T47D (cell line): ENCODE results near the gene ZNF33A.
"Not testable (repeated sequence)": the region's sequence is repeated elsewhere in the genome, so short reads cannot be mapped to it uniquely, and the experiment has no call there.

Experiments
- DNase-seq, 2 experiments: peaks; one replicate each; pipeline versions ENCODE4 v3.0.0 to v3.0.0-alpha.2; 2011 to 2012; ENCODE audit warnings: low read depth in 1 of 2, low spot score in 1 of 2
- JUND ChIP-seq: IDR thresholded peaks from 2 replicates; pipeline ENCODE4 v1.6.1; 2012; ENCODE audit warnings: low read depth
- in situ Hi-C: cut with HindIII; loops from 2 replicates; pipeline ENCODE4 v1.10.0; 2016; ENCODE audit warnings: low sequenced_read_pairs, low pct_unique_long_range_greater_than_20kb

Gene ZNF33A

GRCh38 chr10:38007991-38008390, 2.5 kb upstream of the ZNF33A start:
- no peak for DNase-seq
- in situ Hi-C loops: no loop called here
- no peak for TF ChIP-seq JUND

DNA sequence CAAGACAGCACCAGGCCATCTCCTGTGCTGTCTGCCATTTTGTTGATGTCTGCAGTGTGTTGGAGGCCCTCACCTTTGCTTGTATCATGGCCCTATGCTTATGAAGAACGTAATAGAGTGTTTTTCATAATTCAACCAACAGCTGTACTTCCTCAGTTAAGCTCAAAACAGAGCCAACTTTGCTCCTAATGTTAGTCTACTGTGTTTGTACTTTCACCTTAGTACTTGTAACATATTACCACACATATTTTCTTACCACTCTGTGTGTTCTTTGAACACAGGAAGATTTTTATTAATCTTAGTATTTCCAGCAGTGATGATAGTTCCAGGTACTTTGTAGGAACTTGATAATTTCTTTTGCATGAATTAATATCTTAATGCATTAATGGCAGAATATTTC, 5.9 kb downstream of the ZNF33A start:
- no peak for DNase-seq
- in situ Hi-C loops: no loop called here
- TF ChIP-seq JUND: no peak

- in situ Hi-C loops, DNase-seq: not testable (repeated sequence)
These were observed 8.6 kb downstream of the ZNF33A start for GRCh38 chr10:38019124-38019523.

DNA sequence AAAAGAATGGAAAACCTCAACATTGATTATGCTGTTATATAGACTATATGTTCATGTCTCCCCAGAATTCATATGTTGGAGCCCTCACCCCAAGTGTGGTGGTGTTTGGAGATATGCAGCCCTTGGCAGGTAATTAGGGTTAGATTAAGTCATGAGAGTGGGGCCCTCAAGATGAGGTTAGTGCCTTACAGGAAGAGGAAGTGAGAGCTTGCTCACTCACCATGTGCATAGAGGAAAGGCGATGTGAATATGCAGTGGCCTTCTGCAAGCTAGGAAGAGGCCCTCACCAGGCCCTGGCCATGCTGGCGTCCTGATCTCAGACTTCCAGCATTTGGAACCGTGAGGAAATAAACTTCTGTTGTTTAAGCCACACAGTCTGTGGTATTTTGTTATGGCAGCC, 14.8 kb downstream of the ZNF33A start:
- no peak for DNase-seq
- TF ChIP-seq JUND: no peak
- in situ Hi-C loops: no loop called here

DNA sequence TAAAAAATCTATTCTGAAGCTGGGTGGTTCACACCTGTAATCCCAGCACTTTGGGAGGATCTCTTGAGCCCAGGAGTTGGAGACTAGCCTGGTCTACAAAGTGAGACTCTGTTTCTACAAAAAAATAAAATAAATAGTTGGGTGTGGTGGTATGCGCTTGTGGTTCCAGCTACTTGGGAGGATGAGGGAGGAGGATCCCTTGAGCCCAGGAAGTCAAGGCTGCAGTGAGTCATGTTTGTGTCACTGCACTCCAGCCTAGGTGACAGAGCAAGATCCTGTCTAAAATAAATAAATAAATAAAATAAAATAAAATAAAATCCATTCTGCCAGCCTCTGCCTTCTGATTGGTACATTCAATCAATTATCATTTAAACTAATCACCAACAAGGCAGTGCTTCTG, 17.5 kb downstream of the ZNF33A start:
- in situ Hi-C loops: no loop called here
- TF ChIP-seq JUND: no peak
- no peak for DNase-seq

- in situ Hi-C loops: no loop called here
- no peak for TF ChIP-seq JUND
- no peak for DNase-seq
These were observed 22.4 kb downstream of the ZNF33A start for GRCh38 chr10:38032886-38033285.

DNA sequence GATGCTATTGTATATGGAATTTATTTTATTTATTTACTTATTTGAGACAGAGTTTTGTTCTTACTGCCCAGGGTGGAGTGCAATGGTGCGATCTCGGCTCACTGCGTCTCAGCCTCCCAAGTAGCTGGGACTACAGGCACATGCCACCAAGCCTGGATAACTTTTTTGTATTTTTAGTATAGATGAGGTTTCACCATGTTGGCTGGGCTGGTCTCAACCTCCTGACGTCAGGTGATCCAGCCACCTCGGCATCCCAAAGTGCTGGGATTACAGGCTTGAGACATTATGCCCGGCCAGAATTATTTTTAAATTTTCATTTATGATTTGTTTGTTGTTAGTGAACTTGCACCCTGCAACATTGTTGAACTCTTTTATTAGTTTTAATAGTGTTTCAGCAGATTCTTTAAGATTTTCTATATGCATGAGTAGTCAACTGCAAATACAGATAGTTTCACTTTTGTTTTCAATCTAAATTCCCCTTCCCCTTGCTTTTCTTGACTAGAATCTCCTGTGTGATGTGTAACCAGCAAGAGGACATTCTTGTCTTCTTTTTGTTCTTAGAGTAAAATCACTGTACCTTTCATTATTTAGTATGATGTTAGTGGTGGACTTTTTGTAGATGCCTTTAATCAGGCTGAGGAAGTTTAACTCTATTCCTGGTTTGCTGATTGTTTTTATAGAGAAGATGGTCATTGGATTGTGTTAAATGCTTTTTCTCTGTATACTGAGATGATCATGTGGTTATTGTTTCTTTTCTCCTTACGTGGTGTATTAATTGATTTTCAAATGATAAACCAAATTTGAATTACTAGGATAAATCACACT, 27.8 kb downstream of the ZNF33A start:
- TF ChIP-seq JUND: no peak
- in situ Hi-C loops: no loop called here
- DNase-seq: no peak

DNA sequence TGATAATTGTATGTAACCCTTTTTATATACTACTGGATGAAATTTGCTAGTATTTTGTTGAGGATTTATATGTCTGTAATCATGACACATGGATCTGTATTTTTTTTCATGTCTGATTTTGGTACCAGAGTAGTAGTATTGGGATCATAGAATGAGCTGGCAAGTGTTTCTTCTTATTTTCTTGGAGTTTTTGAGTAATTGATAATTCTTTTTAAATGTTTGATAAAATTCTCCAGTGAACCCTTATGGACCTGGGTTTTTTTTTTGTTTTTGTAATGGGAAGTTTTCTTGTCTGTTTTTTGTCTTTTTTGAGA, 28.4 kb downstream of the ZNF33A start:
- no peak for TF ChIP-seq JUND
- in situ Hi-C loops: no loop called here
- no peak for DNase-seq

DNA sequence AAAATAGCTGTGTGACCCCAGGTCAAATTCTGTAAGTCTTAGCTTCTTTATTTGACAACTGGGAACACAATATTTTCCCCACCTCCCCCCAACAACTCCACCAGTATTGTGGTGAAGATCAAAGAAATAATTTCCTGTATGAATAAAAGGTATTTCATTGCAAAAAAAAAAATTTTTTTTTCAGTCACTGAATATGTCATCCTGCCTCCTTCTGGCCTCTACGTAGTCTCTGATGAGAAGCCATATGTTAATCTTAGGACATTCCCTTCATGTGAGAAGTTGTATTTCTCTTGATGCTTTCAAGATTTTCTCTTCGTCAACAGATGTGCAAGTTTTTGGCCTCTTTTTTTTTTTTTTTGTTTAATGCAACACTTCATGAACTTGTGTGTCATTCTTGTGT, 33.0 kb downstream of the ZNF33A start:
- DNase-seq: no peak
- in situ Hi-C loops: no loop called here
- TF ChIP-seq JUND: no peak

GRCh38 chr10:38045129-38045528, 34.7 kb downstream of the ZNF33A start:
- in situ Hi-C loops: no loop called here
- DNase-seq: no peak
- no peak for TF ChIP-seq JUND

GRCh38 chr10:38047666-38048065, 37.2 kb downstream of the ZNF33A start:
- DNase-seq: no peak
- no peak for TF ChIP-seq JUND
- in situ Hi-C loops: no loop called here

GRCh38 chr10:38050212-38050611, 39.7 kb downstream of the ZNF33A start:
- TF ChIP-seq JUND: no peak
- in situ Hi-C loops: no loop called here
- no peak for DNase-seq

- DNase-seq: no peak
- TF ChIP-seq JUND: no peak
- in situ Hi-C loops: no loop called here
These were observed 43.9 kb downstream of the ZNF33A start for GRCh38 chr10:38054361-38054797.

- in situ Hi-C loops: not testable (repeated sequence)
- DNase-seq: peak in 1 of 2 experiments; percentile 15
These were observed 44.9 kb downstream of the ZNF33A start for GRCh38 chr10:38055274-38055894.

GRCh38 chr10:38069663-38070062, 59.2 kb downstream of the ZNF33A start:
- DNase-seq, in situ Hi-C loops: not testable (repeated sequence)
